ENCODE data around the gene ZC3HAV1.
"Not testable (repeated sequence)": the region's sequence is repeated elsewhere in the genome, so short reads cannot be mapped to it uniquely, and the experiment has no call there.

GRCh38 chr7:139129814-139130213 is 20.3 kb upstream of the ZC3HAV1 start:
- TF ChIP-seq CTCF (IDR thresholded peaks at IDR 0.05; ENCODE audit: low read depth, low read length); MAX (IDR thresholded peaks at IDR 0.05; ENCODE audit: low read depth, low read length); POLR2A (IDR thresholded peaks at IDR 0.05; ENCODE audit: extremely low read depth, insufficient read length): not testable (repeated sequence)

Data from NB4 (cell line).